NT2/D1 (cell line): ENCODE data around the gene ZNF358.

Source experiments
- DNase-seq: peaks from one replicate; pipeline ENCODE4 v3.0.0-alpha.2; 2011; ENCODE audit warnings: low read depth, low spot score
- H3K27me3 ChIP-seq: 2 replicates; pipeline ENCODE4 v1.6.0; 2011; ENCODE audit warnings: mild to moderate bottlenecking; ENCODE audit not compliant: insufficient read length, insufficient read depth
- H3K36me3 ChIP-seq: 2 replicates; pipeline ENCODE4 v1.6.1; 2011; ENCODE audit warnings: mild to moderate bottlenecking, low read length, mixed read lengths; ENCODE audit not compliant: insufficient read depth, insufficient read length
- H3K4me1 ChIP-seq: 2 replicates; pipeline ENCODE4 v1.5.1; 2011; ENCODE audit not compliant: insufficient read depth, insufficient read length
- H3K4me3 ChIP-seq: 2 replicates; pipeline ENCODE4 v1.5.1; 2011; ENCODE audit warnings: low read depth; ENCODE audit not compliant: insufficient read length
- H3K9ac ChIP-seq: 2 replicates; pipeline ENCODE4 v1.6.0; 2011; ENCODE audit warnings: low read depth; ENCODE audit not compliant: insufficient read length
- H3K9me3 ChIP-seq: 2 replicates; pipeline ENCODE4 v1.5.1; 2011; ENCODE audit warnings: mild to moderate bottlenecking, low read length; ENCODE audit not compliant: insufficient read depth
- SUZ12 ChIP-seq: IDR thresholded peaks from 2 replicates; pipeline ENCODE4 v1.6.1; 2011; ENCODE audit not compliant: insufficient read length, insufficient read depth; ENCODE audit errors: extremely low read depth
- YY1 ChIP-seq: IDR thresholded peaks from 2 replicates; pipeline ENCODE4 v1.6.1; 2011; ENCODE audit not compliant: insufficient read length, insufficient read depth
- ZNF274 ChIP-seq: IDR thresholded peaks from 2 replicates; pipeline ENCODE4 v1.6.1; 2011; ENCODE audit warnings: mild to moderate bottlenecking, low read depth, low read length

Gene ZNF358

GRCh38 chr19:7516333-7516732 lies 430 bp downstream of the ZNF358 start:
- no peak for DNase-seq
- peaks cover 9% of the 10 kb centered on the region for H3K4me1 ChIP-seq
- H3K27me3 ChIP-seq, result no peaks in the 10 kb centered on the region
- peak overlapping the region; percentile 81 for H3K4me3 ChIP-seq
- TF ChIP-seq SUZ12 (no peak), ZNF274 (no peak), YY1 (no peak)
- peak overlapping the region; percentile 87 for H3K9ac ChIP-seq
- H3K9me3 ChIP-seq, result no peaks in the 10 kb centered on the region
- H3K36me3 ChIP-seq, result peaks cover 18% of the 10 kb centered on the region

GRCh38 chr19:7516878-7517277 lies 975 bp downstream of the ZNF358 start:
- TF ChIP-seq ZNF274, result no peak
- TF ChIP-seq YY1, result no peak
- TF ChIP-seq SUZ12, result no peak
- peaks cover 9% of the 10 kb centered on the region for H3K4me1 ChIP-seq
- no peak for DNase-seq
- H3K27me3 ChIP-seq, result no peaks in the 10 kb centered on the region
- peak overlapping the region; percentile 87 for H3K9ac ChIP-seq
- no peaks in the 10 kb centered on the region for H3K9me3 ChIP-seq
- peak overlapping the region; percentile 81 for H3K4me3 ChIP-seq
- peaks cover 18% of the 10 kb centered on the region for H3K36me3 ChIP-seq

GRCh38 chr19:7519361-7520130 lies 3.6 kb downstream of the ZNF358 start:
- Histone ChIP-seq H3K4me1 (peaks cover 16% of the 10 kb centered on the region), H3K9me3 (no peaks in the 10 kb centered on the region), H3K36me3 (peaks cover 24% of the 10 kb centered on the region), H3K9ac (no peak overlapping the region), H3K4me3 (no peak overlapping the region), H3K27me3 (peaks cover 4% of the 10 kb centered on the region)
- TF ChIP-seq SUZ12 (no peak), ZNF274 (no peak), YY1 (no peak)
- DNase-seq, result no peak

- no peak for DNase-seq
- Histone ChIP-seq H3K36me3 (peaks cover 32% of the 10 kb centered on the region), H3K9ac (peak overlapping the region; percentile 26), H3K4me3 (no peak overlapping the region), H3K4me1 (peaks cover 14% of the 10 kb centered on the region), H3K27me3 (peaks cover 4% of the 10 kb centered on the region), H3K9me3 (no peaks in the 10 kb centered on the region)
- TF ChIP-seq SUZ12 (no peak), ZNF274 (no peak), YY1 (no peak)
Observed at GRCh38 chr19:7520131-7521051, 4.5 kb downstream of the ZNF358 start.

DNA sequence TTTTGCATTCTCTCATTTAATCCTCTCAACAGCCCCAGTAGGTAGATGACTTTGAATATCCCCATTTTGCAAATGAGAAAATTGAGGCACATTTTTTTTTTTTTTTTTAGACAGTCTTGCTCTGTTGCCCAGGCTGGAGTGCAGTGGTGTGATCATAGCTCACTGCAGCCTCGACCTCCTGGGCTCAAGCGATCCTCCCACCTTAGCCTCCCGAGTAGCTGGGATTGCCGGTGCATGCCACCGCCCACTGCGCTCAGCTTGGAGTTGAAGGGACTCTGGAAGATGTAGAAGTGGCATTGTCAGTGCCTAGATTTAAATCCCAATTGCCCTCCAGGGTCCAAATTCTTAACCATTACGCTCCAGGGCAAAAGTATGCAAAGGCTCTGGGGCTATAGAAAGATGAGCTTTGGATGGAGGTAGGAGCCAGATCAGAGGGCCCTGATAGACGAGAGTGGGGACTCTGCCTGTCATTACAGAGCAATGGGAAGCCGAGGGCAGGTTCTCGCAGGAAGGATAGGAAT lies 5.7 kb downstream of the ZNF358 start:
- peaks cover 10% of the 10 kb centered on the region for H3K4me1 ChIP-seq
- peaks cover 42% of the 10 kb centered on the region for H3K36me3 ChIP-seq
- H3K9me3 ChIP-seq, result no peaks in the 10 kb centered on the region
- DNase-seq, result no peak
- TF ChIP-seq YY1, result no peak
- no peak for TF ChIP-seq ZNF274
- TF ChIP-seq SUZ12, result no peak
- H3K27me3 ChIP-seq, result peaks cover 4% of the 10 kb centered on the region
- peak overlapping the region; percentile 75 for H3K4me3 ChIP-seq
- peak overlapping the region; percentile 89 for H3K9ac ChIP-seq

GRCh38 chr19:7522072-7522922 lies 6.4 kb downstream of the ZNF358 start, which contains the start of gene MCOLN1:
MCOLN1 (plus strand) TSS chr19:7522624; CDS start chr19:7522751, 127 bp downstream.
- H3K4me1 ChIP-seq, result peaks cover 7% of the 10 kb centered on the region
- DNase-seq, result peak; percentile 95
- peak within 1 kb of the TSS; percentile 75 for H3K4me3 ChIP-seq
- TF ChIP-seq ZNF274, result no peak
- TF ChIP-seq SUZ12, result no peak
- TF ChIP-seq YY1, result no peak
- H3K27me3 ChIP-seq, result peaks cover 4% of the 10 kb centered on the region
- H3K9ac ChIP-seq, result peak within 1 kb of the TSS; percentile 89
- H3K9me3 ChIP-seq, result no peaks in the 10 kb centered on the region
- peaks cover 49% of the 10 kb centered on the region for H3K36me3 ChIP-seq
